Type B pancreatic cell (in vitro differentiated cells): ENCODE data around the gene AFF3. TPM values are rescaled to one million over a fixed set of nuclear protein-coding genes. Genes with fewer than 3 reads are reported as not detected.

Source experiments
- DNase-seq: peaks from one replicate; pipeline ENCODE4 v3.0.0; 2021; ENCODE audit warnings: mixed read lengths; ENCODE audit not compliant: unreplicated experiment; ENCODE audit errors: extremely low spot score
- H3K27ac Mint-ChIP-seq: 2 replicates; pipeline ENCODE4 v1.8.0; 2021; ENCODE audit warnings: mild to moderate bottlenecking, mixed read lengths
- H3K27me3 Mint-ChIP-seq: 2 replicates; pipeline ENCODE4 v1.8.0; 2021; ENCODE audit warnings: mixed read lengths
- H3K36me3 Mint-ChIP-seq: 2 replicates; pipeline ENCODE4 v1.8.0; 2021; ENCODE audit warnings: mixed read lengths
- H3K4me1 Mint-ChIP-seq: one replicate; pipeline ENCODE4 v1.8.0; 2021; ENCODE audit warnings: mixed read lengths; ENCODE audit not compliant: unreplicated experiment
- H3K4me3 Mint-ChIP-seq: 2 replicates; pipeline ENCODE4 v1.8.0; 2021; ENCODE audit warnings: mild to moderate bottlenecking, mixed read lengths
- H3K9me3 Mint-ChIP-seq: 2 replicates; pipeline ENCODE4 v1.8.0; 2021; ENCODE audit warnings: mixed read lengths
- total RNA-seq: library from RNA; stranded (reverse); gene quantifications from 2 replicates; pipeline ENCODE4 v1.2.1, GENCODE V29; 2021; ENCODE audit warnings: low replicate concordance
- TF ChIP-seq, protein P1 (sequence below): fragments of 200-600 bp; sonication (generic); conservative IDR thresholded peaks from 2 replicates; pipeline ENCODE4 v1.5.0; 2021; ENCODE audit warnings: antibody characterized with exemption, mild to moderate bottlenecking

Gene AFF3
- total RNA-seq, 1 donor from 2014 or later: 29.2 TPM

DNA sequence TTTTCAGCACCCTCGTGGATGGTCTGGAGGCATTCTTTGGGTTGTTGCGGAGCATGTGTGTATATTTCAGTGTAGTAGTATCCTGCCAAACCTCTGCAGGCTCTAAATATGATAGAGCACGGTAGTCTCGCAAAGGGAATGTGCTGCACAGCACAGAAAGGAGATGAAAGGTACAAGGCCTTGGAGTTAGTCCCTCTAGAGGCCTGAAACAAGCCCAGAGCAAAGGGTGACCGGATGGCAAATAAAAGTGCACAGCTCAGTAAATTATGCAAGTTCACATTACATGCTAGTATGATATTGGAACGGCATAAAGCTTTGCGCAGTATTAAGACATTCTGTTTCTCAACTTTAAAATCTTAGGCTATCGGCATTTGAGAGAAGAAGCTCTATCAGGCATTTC, 358.1 kb downstream of the AFF3 start:
- DNase-seq: no peak
- TF ChIP-seq, protein P1, sequence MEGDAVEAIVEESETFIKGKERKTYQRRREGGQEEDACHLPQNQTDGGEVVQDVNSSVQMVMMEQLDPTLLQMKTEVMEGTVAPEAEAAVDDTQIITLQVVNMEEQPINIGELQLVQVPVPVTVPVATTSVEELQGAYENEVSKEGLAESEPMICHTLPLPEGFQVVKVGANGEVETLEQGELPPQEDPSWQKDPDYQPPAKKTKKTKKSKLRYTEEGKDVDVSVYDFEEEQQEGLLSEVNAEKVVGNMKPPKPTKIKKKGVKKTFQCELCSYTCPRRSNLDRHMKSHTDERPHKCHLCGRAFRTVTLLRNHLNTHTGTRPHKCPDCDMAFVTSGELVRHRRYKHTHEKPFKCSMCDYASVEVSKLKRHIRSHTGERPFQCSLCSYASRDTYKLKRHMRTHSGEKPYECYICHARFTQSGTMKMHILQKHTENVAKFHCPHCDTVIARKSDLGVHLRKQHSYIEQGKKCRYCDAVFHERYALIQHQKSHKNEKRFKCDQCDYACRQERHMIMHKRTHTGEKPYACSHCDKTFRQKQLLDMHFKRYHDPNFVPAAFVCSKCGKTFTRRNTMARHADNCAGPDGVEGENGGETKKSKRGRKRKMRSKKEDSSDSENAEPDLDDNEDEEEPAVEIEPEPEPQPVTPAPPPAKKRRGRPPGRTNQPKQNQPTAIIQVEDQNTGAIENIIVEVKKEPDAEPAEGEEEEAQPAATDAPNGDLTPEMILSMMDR: no peak
- Mint-ChIP-seq H3K27ac (no peak overlapping the region), H3K36me3 (peaks cover 7% of the 10 kb centered on the region), H3K9me3 (peaks cover 8% of the 10 kb centered on the region), H3K4me1 (no peaks in the 10 kb centered on the region), H3K27me3 (no peaks in the 10 kb centered on the region), H3K4me3 (no peak overlapping the region)

DNA sequence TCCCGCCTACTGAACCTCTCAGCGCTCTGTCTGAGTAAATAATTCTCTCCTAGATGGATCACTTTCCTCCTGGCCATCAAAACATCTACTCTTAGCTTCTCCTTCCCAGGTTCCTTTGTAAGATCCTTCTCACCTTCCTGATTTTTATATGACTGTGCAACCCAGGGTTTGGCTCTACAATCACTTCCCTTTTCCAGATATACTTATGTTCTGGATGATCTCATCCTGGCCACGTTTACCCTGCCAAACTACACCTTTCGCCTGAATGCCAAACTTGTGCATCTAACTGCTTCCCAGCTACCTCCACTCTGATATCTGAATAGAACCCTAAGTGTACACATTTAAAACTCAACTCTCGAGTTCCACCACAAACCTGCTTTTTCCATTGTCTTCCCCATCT, 362.1 kb downstream of the AFF3 start:
- H3K36me3 Mint-ChIP-seq: peaks cover 10% of the 10 kb centered on the region
- TF ChIP-seq, protein P1: no peak
- DNase-seq: no peak
- no peaks in the 10 kb centered on the region for H3K4me1 Mint-ChIP-seq
- no peak overlapping the region for H3K27ac Mint-ChIP-seq
- H3K4me3 Mint-ChIP-seq: no peak overlapping the region
- peaks cover 8% of the 10 kb centered on the region for H3K9me3 Mint-ChIP-seq
- no peaks in the 10 kb centered on the region for H3K27me3 Mint-ChIP-seq

DNA sequence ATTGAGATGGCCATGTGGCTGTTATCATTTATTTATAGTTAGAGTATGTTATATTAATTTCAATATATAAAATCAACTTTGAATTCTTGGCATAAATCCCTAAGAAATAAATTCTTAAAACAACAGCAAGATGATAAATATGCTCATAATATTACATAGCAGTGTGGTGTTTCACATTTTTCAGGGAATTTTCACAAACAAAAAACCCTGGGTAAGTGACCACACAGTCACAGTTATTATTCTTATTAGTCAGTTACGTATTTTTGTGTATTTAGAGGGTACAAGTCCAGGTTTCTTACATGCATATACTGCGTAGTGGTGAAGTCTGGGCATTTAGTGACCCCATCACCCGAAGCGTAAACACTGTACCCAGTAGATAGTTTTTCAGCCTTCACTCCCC, 363.1 kb downstream of the AFF3 start:
- TF ChIP-seq, protein P1: no peak
- peaks cover 1% of the 10 kb centered on the region for H3K27me3 Mint-ChIP-seq
- H3K4me3 Mint-ChIP-seq: no peak overlapping the region
- H3K36me3 Mint-ChIP-seq: peaks cover 13% of the 10 kb centered on the region
- no peak overlapping the region for H3K27ac Mint-ChIP-seq
- H3K4me1 Mint-ChIP-seq: no peaks in the 10 kb centered on the region
- H3K9me3 Mint-ChIP-seq: peaks cover 8% of the 10 kb centered on the region
- DNase-seq: no peak

DNA sequence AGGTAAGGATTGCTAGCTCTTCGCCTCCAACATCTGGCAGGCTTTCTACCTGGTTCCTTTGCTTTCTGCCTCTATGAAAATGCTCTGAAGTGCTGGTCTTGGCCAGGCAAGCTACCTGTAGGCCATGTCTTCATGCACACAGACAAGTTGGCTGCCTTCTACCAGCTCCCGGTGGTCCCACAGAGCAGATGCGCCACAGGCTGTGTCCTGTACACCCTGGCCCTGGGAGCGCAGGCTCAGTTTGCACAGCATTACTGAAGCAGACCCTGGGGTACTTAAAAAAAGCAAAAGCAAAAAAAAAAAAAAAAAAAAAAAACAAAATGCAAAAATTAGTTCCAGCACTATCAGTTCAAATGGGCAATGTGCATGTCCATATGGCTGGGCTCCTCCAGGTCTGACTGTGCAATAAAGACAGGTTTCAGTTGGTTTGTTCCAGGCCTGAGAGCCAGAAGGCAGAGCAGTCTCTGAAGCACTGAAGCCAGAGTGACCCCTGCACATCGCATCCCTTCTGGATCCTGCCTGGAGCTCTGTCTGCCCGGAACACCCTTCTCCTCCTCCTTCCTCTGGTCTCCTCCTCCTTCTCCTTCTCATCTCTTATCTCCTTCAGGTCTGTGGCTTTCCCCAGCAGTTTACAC, 364.6 kb downstream of the AFF3 start:
- TF ChIP-seq, protein P1: no peak
- peaks cover 4% of the 10 kb centered on the region for H3K4me1 Mint-ChIP-seq
- peaks cover 14% of the 10 kb centered on the region for H3K36me3 Mint-ChIP-seq
- peaks cover 3% of the 10 kb centered on the region for H3K27me3 Mint-ChIP-seq
- H3K9me3 Mint-ChIP-seq: peaks cover 8% of the 10 kb centered on the region
- no peak overlapping the region for H3K27ac Mint-ChIP-seq
- no peak for DNase-seq
- H3K4me3 Mint-ChIP-seq: no peak overlapping the region

DNA sequence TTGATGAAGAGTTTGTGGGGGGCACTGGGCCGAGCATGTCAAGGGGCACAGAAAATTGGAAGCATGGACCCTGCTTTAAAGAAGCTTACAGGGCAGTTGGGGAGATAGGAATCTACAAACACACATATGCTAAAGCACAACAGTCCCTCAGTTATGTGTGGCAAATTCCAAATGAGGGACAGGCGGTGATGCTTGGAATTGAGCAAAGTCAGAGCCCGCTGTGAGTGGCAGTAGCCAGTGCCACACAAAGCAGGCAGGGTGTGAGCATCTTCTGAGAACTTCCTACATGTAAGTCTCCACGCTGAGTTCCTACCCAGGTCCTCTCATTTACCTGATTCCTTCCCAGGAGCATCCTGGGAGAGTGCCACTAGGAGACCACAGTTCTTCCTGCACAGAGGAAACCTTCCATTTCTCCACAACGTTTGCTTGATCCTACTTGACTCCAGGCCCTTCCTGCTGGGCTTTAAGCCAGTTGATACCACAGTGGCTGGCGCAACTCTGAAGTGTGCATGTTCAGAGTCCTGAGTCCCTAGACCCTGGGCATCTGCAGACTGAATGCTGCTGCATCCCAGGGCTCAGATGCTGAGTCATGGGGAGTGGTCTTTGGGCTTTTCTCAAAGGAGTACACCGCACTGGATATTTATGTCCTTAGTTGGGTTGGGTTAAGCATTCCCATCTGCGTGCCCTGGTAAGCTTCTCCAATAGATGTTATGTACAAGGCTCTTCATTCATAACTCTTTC, 365.3 kb downstream of the AFF3 start:
- TF ChIP-seq, protein P1: no peak
- peaks cover 3% of the 10 kb centered on the region for H3K27me3 Mint-ChIP-seq
- no peak overlapping the region for H3K4me3 Mint-ChIP-seq
- no peak for DNase-seq
- peaks cover 14% of the 10 kb centered on the region for H3K36me3 Mint-ChIP-seq
- H3K4me1 Mint-ChIP-seq: peaks cover 10% of the 10 kb centered on the region
- H3K9me3 Mint-ChIP-seq: peaks cover 8% of the 10 kb centered on the region
- H3K27ac Mint-ChIP-seq: no peak overlapping the region
